Progenitor cell of endocrine pancreas (in vitro differentiated cells): ENCODE measurements around the gene OTUD4. TPM values are rescaled to one million over a fixed set of nuclear protein-coding genes. Genes with fewer than 3 reads are reported as not detected.
A peak's percentile ranks its signal among the peaks of the same experiment; 100 is the strongest.

Experiments
- DNase-seq: peaks from one replicate; pipeline ENCODE4 v3.0.0; 2021; ENCODE audit warnings: low spot score; ENCODE audit not compliant: unreplicated experiment
- H3K27ac Mint-ChIP-seq: 2 replicates; pipeline ENCODE4 v1.8.0; 2021; ENCODE audit warnings: mild to moderate bottlenecking, moderate library complexity, mixed read lengths
- H3K27me3 Mint-ChIP-seq: 2 replicates; pipeline ENCODE4 v1.8.0; 2021; ENCODE audit warnings: mixed read lengths
- H3K36me3 Mint-ChIP-seq: 2 replicates; pipeline ENCODE4 v1.8.0; 2022; ENCODE audit warnings: mixed read lengths; ENCODE audit not compliant: insufficient read depth
- H3K4me1 Mint-ChIP-seq: 2 replicates; pipeline ENCODE4 v1.8.0; 2021; ENCODE audit warnings: low read depth, mixed read lengths
- H3K4me3 Mint-ChIP-seq: 2 replicates; pipeline ENCODE4 v1.8.0; 2021; ENCODE audit warnings: low read depth, mild to moderate bottlenecking, moderate library complexity, mixed read lengths
- H3K9me3 Mint-ChIP-seq: 2 replicates; pipeline ENCODE4 v1.8.0; 2021; ENCODE audit warnings: low read depth, mixed read lengths
- total RNA-seq: library from RNA; stranded (reverse); gene quantifications from 2 replicates; pipeline ENCODE4 v1.2.1, GENCODE V29; 2021
- TF ChIP-seq, protein P1 (sequence below): fragments of 200-600 bp; sonication (generic); IDR thresholded peaks from one replicate; pipeline ENCODE4 v1.5.0; 2021; ENCODE audit warnings: antibody characterized with exemption, mild to moderate bottlenecking; ENCODE audit not compliant: unreplicated experiment

The OTUD4 gene
- total RNA-seq, 1 donor from 2014 or later = 41.8 TPM

DNA sequence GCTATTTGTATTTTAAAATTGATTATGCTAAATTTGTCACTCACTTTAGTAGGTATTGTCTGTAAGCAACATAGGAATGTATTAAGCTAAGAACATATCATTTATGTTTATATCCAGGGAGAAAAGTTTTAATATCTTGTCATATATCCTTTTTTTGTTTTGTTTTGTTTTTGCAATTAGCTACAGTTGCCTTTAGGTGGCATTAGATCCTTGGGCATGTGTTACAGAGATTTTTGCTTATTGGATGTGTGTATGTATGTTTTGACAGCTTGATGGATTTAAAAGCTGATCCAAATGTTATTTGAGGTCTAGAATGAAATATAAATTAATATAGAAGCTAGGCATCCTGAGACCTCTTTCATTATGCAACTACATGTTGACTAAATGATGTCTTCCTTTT lies 36.1 kb upstream of the OTUD4 start:
- Mint-ChIP-seq H3K36me3 (no peaks in the 10 kb centered on the region), H3K9me3 (no peaks in the 10 kb centered on the region), H3K27me3 (no peaks in the 10 kb centered on the region), H3K4me3 (no peak overlapping the region), H3K27ac (no peak overlapping the region), H3K4me1 (no peaks in the 10 kb centered on the region)
- no peak for DNase-seq
- TF ChIP-seq, protein P1, sequence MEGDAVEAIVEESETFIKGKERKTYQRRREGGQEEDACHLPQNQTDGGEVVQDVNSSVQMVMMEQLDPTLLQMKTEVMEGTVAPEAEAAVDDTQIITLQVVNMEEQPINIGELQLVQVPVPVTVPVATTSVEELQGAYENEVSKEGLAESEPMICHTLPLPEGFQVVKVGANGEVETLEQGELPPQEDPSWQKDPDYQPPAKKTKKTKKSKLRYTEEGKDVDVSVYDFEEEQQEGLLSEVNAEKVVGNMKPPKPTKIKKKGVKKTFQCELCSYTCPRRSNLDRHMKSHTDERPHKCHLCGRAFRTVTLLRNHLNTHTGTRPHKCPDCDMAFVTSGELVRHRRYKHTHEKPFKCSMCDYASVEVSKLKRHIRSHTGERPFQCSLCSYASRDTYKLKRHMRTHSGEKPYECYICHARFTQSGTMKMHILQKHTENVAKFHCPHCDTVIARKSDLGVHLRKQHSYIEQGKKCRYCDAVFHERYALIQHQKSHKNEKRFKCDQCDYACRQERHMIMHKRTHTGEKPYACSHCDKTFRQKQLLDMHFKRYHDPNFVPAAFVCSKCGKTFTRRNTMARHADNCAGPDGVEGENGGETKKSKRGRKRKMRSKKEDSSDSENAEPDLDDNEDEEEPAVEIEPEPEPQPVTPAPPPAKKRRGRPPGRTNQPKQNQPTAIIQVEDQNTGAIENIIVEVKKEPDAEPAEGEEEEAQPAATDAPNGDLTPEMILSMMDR = peak; percentile 45

DNA sequence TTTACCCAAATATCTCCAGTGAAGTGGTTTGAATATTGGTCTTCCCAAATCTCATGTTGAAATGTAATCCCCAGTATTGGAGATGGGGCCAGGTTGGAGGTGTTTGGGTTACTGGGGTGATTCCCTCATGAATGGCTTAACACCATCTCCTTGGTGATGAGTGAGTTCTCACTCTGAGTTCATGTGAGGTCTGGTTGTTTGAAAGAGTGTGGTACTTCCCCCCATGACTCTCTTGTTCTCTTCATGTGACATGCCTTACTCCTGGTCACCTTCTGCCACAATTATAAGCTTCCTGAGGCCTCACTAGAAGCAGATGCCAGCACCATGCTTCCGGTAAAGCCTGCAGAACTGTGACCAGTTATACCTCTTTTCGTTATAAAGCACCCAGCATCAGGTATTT lies 32.9 kb upstream of the OTUD4 start:
- no peaks in the 10 kb centered on the region for H3K36me3 Mint-ChIP-seq
- no peak overlapping the region for H3K27ac Mint-ChIP-seq
- H3K27me3 Mint-ChIP-seq = no peaks in the 10 kb centered on the region
- no peaks in the 10 kb centered on the region for H3K9me3 Mint-ChIP-seq
- TF ChIP-seq, protein P1 = no peak
- no peaks in the 10 kb centered on the region for H3K4me1 Mint-ChIP-seq
- H3K4me3 Mint-ChIP-seq = no peak overlapping the region
- no peak for DNase-seq

DNA sequence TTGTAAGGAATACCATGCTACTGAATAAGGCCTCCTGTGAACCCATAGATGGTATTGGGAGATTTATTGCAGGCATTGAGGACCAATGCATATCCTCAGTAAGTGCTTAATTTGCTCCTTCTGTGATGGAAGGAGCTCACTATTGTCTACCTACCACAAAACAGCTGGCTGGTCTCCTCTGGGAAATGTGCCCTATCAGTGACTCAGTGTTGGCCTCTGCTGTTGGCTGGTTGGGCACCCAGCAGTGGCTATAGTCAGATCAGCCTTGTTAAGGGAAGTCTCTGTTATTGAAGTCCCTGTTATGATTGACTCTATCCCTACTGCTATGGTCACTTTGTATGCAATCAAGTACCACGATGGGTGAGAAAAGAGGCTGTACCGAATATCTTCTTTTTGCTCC lies 27.5 kb upstream of the OTUD4 start:
- Mint-ChIP-seq H3K4me3 (no peak overlapping the region), H3K9me3 (no peaks in the 10 kb centered on the region), H3K27ac (no peak overlapping the region), H3K36me3 (no peaks in the 10 kb centered on the region), H3K4me1 (no peaks in the 10 kb centered on the region), H3K27me3 (no peaks in the 10 kb centered on the region)
- DNase-seq = no peak
- TF ChIP-seq, protein P1 = no peak

DNA sequence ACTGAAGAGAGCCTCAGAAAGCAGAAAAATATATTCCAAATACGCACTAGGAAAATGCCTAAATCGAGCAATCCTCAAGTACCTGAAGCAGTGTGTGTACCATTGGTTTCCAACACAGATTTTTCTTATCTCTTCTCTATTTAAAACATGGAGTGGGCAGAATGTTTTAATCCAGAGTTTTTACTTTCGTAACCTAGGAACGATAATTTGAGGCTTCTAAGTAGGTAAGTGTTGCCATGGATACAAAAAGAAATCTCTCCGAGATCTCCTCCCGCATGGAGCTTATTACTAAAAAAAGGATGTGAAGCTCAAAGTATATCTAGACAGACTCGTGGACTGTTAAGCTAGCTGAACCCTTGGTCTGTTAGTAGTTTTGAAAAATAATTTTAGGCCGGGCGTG lies 23.0 kb upstream of the OTUD4 start:
- no peaks in the 10 kb centered on the region for H3K9me3 Mint-ChIP-seq
- no peaks in the 10 kb centered on the region for H3K27me3 Mint-ChIP-seq
- H3K4me3 Mint-ChIP-seq = no peak overlapping the region
- H3K4me1 Mint-ChIP-seq = no peaks in the 10 kb centered on the region
- TF ChIP-seq, protein P1 = no peak
- DNase-seq = no peak
- no peak overlapping the region for H3K27ac Mint-ChIP-seq
- H3K36me3 Mint-ChIP-seq = no peaks in the 10 kb centered on the region

DNA sequence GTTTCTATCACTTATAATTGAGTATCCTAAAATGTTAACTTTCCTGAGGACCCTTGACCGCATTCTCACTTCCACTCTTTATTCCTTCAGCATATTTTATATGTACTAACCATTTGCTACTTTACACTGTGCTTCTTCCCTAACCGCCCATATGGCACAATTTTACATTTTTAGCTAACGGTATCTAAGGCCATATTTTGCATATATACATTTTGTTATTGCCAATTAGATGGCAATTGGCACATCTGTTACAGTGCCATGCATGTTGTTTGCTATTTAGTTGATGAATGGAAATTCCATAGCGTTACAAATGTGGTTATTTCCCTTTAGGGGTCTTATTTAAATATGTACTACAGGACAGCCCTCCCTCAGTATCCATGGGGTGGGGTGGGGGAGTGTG lies 20.0 kb upstream of the OTUD4 start:
- Mint-ChIP-seq H3K27me3 (no peaks in the 10 kb centered on the region), H3K36me3 (no peaks in the 10 kb centered on the region), H3K9me3 (peaks cover 3% of the 10 kb centered on the region), H3K4me3 (no peak overlapping the region), H3K4me1 (peaks cover 2% of the 10 kb centered on the region), H3K27ac (no peak overlapping the region)
- DNase-seq = no peak
- TF ChIP-seq, protein P1 = no peak
